Myocyte (in vitro differentiated cells): ENCODE data around the gene SLC20A1. TPM values are rescaled to one million over a fixed set of nuclear protein-coding genes. Genes with fewer than 3 reads are reported as not detected.

ENCODE experiments used
- DNase-seq: peaks from one replicate; pipeline ENCODE4 v3.0.0-alpha.2; 2012; ENCODE audit warnings: low read depth
- total RNA-seq: library from RNA; depleted of rRNA; stranded (reverse); fragments of >200 nt; gene quantifications from 2 replicates; pipeline ENCODE4 v1.2.3, GENCODE V29; 2014

SLC20A1 gene
- total RNA-seq, 1 donor from 2014 or later = 36.8 TPM

- no peak for DNase-seq
These were observed 36.4 kb downstream of the SLC20A1 start for GRCh38 chr2:112682101-112682500.

DNA sequence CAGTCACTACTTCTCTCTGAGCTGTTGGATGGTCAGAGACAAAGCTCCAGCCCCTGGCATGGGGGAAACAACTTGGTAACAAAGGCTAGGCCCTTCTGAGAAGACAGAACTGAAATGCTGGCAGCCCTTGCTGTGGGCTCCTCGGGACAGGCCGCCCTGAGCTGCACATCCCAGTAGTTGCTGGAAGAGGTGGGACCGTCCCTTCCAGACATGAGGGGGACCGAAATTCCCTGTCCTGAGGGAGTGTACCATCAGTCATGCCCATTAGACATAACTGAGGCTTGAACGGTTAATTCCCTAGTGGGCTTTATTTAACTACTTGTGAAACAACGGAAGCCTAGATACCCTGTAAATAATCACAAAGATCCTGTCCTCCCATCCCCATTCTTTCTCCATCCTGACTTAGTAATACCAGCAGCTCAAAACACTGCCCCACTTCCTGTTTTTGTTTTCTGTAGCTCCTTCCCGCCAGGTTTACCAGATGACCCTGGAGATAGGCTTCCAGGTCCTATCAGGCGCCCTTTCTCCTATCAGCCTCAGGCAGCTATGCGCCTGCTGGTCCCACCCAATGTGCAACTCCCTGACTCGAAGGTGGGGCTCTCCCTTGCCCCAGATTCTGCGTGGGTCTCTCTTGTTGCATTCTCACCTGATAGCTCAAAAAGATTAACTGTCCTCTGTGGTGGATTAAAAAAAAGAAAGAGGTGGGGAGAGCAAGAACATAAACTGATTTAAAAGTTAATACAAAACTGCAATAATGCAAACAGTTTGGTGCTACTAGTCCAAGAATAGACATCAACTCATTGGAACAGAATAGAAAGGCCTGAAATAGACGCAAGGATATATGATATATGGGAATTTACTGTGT lies 38.0 kb downstream of the SLC20A1 start:
- DNase-seq = no peak

DNA sequence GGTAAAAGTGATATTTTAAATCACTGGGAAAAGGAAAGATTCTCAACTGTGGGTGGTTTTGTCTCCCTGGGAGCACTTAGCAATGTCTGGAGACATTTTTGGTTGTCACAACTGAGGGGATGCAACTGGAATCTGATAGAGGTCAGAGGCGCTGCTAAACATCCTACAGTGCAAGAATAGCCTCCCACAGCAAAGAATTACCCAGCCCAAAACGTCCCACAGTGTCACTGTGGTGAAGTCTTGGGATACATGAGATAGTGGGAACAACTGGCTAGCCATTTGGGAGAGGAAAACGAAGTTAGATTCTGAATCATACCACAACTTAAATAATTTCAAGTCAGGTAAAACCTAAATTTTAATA lies 38.7 kb downstream of the SLC20A1 start:
- peak; percentile 86 for DNase-seq

DNA sequence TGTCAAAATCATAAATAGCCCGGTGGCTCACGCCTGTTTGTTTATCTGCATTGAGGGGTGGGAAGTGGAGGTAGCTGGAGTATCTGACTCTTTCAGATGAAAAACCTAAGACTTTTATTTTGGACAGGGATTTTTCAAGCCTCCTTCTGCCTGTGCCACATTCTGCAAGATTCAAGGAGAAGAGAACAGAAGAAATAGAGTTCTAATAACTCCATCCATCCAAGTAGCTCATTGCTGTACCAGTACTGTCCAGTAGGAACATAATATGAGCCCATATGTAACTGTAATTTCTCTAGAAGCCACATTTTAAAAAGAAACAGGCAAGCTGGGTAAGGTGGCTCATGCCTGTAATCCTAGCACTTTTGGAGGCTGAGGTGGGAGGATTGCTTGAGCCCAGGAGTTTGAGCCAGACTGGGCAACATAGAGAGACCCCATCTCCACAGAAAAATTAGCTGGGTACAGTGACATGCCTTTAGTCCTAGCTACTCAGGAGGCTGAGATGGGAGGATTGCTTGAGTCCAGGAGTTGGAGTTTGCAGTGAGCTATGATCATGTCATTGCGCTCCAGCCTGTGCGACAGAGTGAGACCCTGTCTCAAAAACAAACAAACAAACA lies 39.6 kb downstream of the SLC20A1 start:
- peak; percentile 20 for DNase-seq

DNA sequence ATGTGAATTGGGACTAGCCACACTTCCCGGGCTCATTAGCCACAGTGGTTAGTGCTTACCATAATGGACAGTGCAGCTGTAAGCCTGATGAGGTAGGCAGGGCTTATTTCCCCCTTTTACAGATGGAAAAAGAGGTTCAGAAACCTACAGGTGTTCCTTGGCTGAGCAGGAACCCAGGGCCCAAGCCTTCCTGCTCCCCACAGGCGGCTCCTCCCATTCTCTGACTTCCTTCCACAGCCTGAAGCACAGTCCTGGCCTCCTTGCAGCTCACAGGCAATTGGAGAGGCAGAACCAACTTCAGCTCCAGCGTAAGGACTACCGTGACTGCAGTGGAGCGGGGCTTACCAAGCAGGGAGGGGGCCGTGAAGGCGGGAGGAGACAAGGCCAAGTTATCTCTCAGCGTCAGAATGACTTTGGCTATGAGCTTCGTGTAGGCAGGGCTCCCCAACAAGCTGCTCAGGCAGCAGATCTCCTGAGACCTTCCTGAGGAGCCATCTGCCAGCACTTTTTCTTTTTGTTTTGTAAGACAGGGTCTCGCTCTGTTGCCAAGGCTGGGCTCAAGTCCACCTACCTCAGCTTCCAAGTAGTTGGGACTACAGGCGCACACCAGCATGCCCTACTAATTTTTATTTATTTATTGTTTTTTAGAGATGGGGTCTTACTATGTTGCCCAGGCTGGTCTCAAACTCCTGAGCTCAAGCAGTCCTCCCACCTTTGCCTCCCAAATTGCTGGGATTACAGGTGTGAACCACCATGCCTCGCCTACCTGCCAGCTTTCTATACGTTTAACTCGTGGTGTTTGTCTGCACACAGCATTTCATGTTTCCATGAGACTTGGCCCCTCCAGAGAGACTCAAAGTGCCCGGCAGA lies 40.8 kb downstream of the SLC20A1 start:
- peak; percentile 24 for DNase-seq

DNA sequence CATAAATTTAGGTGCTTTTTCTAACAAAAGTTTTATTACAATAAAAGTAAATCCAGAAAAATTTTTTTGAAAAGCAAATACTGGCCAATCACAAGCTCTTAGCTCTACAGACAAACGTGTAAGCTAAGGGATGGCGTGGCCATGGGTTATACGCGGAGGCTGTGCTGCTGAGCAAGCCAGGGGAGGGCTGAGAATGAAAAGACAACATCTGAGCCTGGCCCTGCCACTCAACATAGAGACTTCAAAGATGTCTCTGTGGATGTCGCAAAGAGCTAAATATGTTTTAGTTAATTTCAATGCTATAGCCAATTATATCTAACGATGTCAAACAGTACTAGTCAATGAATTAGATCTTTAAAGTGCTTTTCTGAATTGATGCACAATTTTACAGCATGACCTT lies 41.8 kb downstream of the SLC20A1 start:
- no peak for DNase-seq

DNA sequence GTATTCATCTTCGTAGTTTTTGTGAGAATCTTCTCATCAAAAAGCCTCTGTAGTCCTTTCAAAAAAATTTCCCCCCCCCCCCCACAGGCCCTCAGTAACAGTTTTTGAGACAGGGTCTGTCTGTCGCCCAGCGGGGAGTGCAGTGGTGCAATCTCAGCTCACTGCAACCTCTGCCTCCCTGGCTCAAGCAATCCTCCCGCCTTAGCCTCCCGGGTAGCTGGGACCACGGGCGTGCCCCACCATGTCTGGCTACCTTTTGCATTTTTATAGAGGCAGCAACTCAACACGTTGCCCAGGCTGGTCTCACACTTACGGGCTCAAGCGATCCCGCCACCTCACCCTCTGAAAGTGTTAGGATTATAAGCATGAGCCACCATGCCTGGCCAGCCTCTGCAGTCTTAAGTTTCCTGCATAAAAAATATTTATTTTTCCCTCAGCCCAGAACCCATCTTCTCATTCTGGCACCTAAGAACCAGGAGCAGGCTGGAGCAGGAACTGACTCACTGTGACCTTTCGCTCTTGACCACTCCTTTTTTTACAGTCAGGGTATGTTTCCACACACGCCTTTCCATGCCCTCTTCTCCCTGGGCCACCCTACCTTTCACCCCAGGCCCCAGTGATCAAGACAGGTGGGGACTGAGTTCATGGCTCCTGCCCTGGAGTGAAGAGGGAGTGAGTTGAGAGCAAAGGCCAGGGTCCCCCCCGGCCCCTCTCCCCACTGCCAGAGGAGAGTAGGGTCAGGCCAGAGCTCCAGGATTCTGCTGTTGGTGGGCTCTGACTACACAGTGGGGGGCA lies 42.5 kb downstream of the SLC20A1 start:
- no peak for DNase-seq

DNA sequence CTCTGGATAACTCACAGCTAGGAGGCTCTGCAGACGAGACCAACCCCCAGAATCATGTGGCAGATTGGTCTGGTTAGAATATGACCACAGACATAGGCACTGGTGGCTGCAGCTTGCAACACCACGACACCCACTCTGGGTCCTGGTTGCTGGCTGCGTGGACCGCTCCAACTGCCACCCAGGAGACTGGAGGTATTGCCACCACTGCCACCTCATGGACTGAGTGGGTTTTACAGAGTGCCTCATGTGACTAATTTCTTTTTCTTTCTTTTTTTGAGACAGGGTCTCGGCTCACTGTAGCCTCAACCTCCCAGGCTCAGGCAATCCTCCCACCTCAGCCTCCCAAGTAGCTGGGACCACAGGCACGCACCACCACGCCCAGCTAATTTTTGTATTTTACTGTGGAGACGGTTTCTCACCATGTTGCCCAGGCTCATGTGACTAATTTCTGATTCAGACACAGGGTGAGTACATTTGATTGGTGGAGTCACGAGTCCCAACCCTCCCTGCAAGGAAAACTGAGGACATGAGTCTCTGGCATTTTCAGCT lies 45.2 kb downstream of the SLC20A1 start:
- DNase-seq = peak; percentile 66

- DNase-seq = no peak
These were observed 46.1 kb downstream of the SLC20A1 start for GRCh38 chr2:112691881-112692281.

- DNase-seq = peak; percentile 93
These were observed 46.8 kb downstream of the SLC20A1 start for GRCh38 chr2:112692495-112692911.

- no peak for DNase-seq
These were observed 47.2 kb downstream of the SLC20A1 start for GRCh38 chr2:112692918-112693317.

DNA sequence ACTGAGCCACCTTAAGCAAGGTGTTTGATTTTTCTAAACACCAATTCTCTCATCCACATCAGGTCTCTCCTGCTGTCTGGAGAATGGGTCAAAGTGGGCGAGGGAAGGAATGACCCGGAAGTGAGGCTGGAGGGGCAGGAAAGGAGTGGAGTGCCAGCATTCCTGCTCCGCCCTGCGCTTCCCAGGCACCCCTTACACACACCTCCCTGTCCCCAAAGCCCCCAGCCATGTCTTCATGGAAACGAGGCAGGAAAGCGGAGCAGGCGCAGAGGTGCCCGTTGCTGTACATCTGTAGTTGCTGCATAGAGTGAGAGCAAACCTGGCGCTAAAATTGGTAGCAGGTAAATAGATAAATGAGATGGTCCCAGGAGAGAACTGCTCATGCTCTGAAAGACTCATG lies 47.9 kb downstream of the SLC20A1 start:
- no peak for DNase-seq

DNA sequence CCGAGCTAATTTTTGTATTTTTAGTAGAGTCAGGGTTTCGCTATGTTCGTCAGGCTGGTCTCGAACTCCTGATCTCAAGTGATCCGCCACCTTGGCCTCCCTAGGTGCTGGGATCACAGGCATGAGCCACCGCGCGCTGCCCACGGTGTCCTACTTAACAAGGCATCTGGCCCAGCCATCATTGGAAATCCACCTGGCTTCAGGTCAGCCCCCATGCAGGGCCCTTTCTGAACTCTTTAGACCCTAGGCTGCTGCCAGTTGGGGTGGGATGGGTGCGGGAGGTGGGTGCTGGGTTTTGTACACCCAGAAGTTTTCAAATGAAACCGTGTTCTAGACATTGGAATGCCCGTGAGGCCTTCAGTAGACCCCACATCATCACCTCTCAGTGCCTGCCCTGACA lies 48.4 kb downstream of the SLC20A1 start:
- DNase-seq = no peak

DNA sequence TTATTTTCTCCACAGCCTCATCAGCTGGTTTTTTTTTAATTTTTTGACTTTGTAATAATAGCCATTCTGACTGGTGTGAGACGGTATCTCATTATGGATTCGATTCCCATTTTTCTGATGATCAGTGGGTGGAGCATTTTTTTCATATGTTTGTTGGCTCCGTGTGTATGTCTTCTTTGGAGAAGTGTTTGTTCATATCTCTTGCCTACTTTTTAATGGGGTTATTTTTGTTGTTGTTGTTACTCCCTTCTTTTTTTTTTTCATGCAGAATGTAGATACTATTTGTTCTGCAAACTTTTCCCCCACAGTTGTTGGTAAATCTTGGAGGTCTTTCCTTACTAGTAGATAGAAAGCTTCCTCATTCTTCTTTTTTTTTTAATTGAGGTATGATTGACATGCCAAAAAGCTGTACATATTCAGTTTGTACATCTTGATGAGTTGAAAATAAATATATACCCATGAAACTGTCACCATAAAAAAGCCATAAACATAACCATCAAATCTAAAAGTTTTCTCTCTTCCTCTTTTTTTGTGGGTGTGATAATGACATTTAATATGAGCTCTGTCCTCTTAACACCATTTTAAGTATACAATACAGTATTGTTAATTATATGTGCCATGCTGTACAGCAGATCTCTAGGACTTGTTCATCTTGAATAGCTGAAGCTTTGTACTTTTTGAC lies 53.2 kb downstream of the SLC20A1 start:
- no peak for DNase-seq

DNA sequence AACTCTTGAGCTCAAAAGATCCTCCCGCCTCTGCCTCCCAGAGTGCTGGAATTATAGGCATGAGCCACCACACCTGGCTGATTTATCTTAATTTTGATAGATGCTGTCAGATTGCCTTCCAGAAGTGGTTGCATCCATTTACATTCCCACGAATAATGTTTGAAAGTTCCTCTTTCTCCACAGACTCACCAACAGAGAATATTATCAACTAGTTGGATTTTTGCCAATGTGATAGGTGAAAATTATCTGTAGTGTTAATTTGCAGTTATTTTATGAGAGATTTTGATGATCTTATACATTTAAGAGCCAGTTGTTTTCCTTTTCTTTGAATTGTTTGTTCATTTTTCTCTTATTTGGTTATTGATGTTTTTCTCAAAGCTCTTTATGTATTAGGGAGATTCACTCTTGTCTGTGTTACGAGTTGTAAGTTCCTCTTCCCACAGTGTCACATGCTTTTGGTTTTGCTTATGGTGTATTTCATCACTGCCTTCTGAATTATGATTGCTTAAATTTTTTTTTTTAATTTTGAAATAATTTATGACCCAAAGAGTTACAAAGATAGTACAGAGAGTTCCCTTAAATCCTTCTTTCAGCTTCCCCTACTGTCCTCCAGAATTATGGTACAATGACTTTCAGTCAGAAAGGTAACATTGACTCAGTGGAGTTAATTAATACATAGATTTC lies 54.4 kb downstream of the SLC20A1 start:
- no peak for DNase-seq

- peak; percentile 18 for DNase-seq
These were observed 55.3 kb downstream of the SLC20A1 start for GRCh38 chr2:112701052-112701451.

DNA sequence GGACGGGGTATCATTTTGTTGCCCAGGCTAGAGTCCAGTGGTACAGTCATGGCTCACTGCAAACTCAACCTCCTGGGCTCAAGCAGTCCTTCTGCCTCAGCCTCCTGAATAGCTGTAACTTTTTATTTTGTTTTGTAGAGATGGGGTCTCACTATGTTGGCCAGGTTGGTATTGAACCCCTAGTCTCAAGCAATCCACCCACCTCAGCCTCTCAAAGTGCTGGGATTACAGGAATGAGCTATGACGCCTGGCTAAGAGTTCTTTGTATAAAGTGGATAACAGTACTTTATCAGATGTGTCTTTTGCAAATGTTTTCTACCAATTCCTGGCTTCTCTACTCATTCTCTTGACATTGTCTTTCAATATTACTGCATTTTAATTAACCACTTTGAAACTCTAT lies 57.9 kb downstream of the SLC20A1 start:
- no peak for DNase-seq

DNA sequence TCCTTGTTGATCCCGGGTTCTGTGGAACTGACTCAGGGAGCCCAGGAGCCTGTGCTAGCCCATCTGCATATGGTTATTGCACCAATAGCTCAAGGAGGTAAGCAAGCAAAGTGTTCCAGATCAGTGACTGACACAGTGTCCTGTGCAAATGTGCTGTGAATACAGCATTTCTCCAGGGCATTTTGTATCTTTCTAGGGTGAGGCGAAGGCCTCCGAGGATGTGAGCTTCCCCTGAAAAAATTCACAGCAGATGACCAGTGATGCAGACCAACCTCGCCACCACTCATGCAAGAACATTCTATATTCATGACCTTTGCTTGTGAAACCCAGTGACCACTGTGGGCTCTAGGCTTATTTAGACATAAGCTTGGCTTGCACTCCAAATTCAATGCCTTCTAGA lies 59.8 kb downstream of the SLC20A1 start:
- DNase-seq = no peak

GRCh38 chr2:112706170-112706664 lies 60.5 kb downstream of the SLC20A1 start:
- DNase-seq = no peak
